ENCODE results near the gene TXNIP. TPM values are rescaled to one million over a fixed set of nuclear protein-coding genes. Genes with fewer than 3 reads are reported as not detected.

Gene TXNIP
- total and polyA plus RNA-seq, 7 donors: 326 to 4,609 (median 1,623) TPM

- peak overlapping the region; percentile 95 to 100 (median 96) for H3K27ac ChIP-seq
- H3K4me1 ChIP-seq: peaks cover 0 to 67% (median 54%) of the 10 kb centered on the region in 4 donors
- intact Hi-C loops (cut with DNase I): loop anchor here (5.0 kb wide), 1 partner anchor 35 kb away; the partner anchor contains the start of gene TXNIP
Observed at GRCh38 chr1:145962157-145963102, 33.9 kb downstream of the TXNIP start.

GRCh38 chr1:145961425-145962156 lies 34.8 kb downstream of the TXNIP start:
- DNase-seq: peak; percentile 86

More at GRCh38 chr1:145962157-145963102, 33.9 kb downstream of the TXNIP start:
- H3K9me3 ChIP-seq: no peaks in the 10 kb centered on the region
- no peaks in the 10 kb centered on the region for H3K27me3 ChIP-seq
- DNase-seq: peak; percentile 85
- peak overlapping the region; percentile 43 to 63 (median 60) for H3K4me3 ChIP-seq
- no peaks in the 10 kb centered on the region for H3K36me3 ChIP-seq
- WGBS, 2 donors: 2 to 5% methylated on average over 29 to 33 of the region's 36 CpGs
- TF ChIP-seq POLR2AphosphoS5 (IDR thresholded peaks at IDR 0.05) (peak in 3 of 4 donors; percentile 24 to 53 (median 40)), CTCF (IDR thresholded peaks at IDR 0.05) (no peak)

GRCh38 chr1:145961109-145961424 lies 35.3 kb downstream of the TXNIP start:
- intact Hi-C loops (cut with DNase I): loop anchor here (2.0 to 5.0 kb wide), 2 partner anchors 34 to 36 kb away; partner anchors contain the start of genes RBM8A and TXNIP
- no peak for DNase-seq

More at GRCh38 chr1:145961425-145962156, 34.8 kb downstream of the TXNIP start:
- H3K27ac ChIP-seq: peak overlapping the region; percentile 95 to 100 (median 96)
- H3K9me3 ChIP-seq: no peaks in the 10 kb centered on the region
- 1 to 2% methylated on average over 57 of the region's 57 CpGs for WGBS, 2 donors
- no peaks in the 10 kb centered on the region for H3K36me3 ChIP-seq
- no peaks in the 10 kb centered on the region for H3K27me3 ChIP-seq
- TF ChIP-seq POLR2AphosphoS5 (IDR thresholded peaks at IDR 0.05) (peak in 3 of 4 donors; percentile 24 to 68 (median 27)), CTCF (IDR thresholded peaks at IDR 0.05) (no peak)
- peaks cover 0 to 71% (median 56%) of the 10 kb centered on the region in 4 donors for H3K4me1 ChIP-seq
- intact Hi-C loops (cut with DNase I): loop anchor here (2.0 to 5.0 kb wide), 2 partner anchors 35 to 36 kb away; partner anchors contain the start of genes RBM8A and TXNIP
- peak overlapping the region; percentile 43 to 63 (median 60) for H3K4me3 ChIP-seq

More at GRCh38 chr1:145961109-145961424, 35.3 kb downstream of the TXNIP start:
- WGBS, 2 donors: 1% methylated on average over 21 to 22 of the region's 22 CpGs
- no peaks in the 10 kb centered on the region for H3K36me3 ChIP-seq
- TF ChIP-seq POLR2AphosphoS5 (IDR thresholded peaks at IDR 0.05): no peak
- TF ChIP-seq EP300 (IDR thresholded peaks at IDR 0.05): no peak
- TF ChIP-seq POLR2A (IDR thresholded peaks at IDR 0.05): no peak
- TF ChIP-seq CTCF (IDR thresholded peaks at IDR 0.05): no peak
- no peaks in the 10 kb centered on the region for H3K9me3 ChIP-seq
- no peaks in the 10 kb centered on the region for H3K27me3 ChIP-seq
- peak overlapping the region; percentile 43 to 63 (median 60) for H3K4me3 ChIP-seq
- peak overlapping the region; percentile 95 to 100 (median 96) for H3K27ac ChIP-seq
- H3K4me1 ChIP-seq: peaks cover 0 to 77% (median 60%) of the 10 kb centered on the region in 4 donors
